ENCODE data around the gene RPS28.
"Not testable (repeated sequence)": the region's sequence is repeated elsewhere in the genome, so short reads cannot be mapped to it uniquely, and the experiment has no call there.

RPS28 gene

GRCh38 chr19:8316351-8317125, 4.8 kb upstream of the RPS28 start:
- no peak for DNase-seq (ENCODE audit: low read depth)
- H3K4me3 ChIP-seq (ENCODE audit: low read depth, low read length) = no peak overlapping the region

GRCh38 chr19:8318835-8319234, 2.5 kb upstream of the RPS28 start:
- TF ChIP-seq, protein P1, sequence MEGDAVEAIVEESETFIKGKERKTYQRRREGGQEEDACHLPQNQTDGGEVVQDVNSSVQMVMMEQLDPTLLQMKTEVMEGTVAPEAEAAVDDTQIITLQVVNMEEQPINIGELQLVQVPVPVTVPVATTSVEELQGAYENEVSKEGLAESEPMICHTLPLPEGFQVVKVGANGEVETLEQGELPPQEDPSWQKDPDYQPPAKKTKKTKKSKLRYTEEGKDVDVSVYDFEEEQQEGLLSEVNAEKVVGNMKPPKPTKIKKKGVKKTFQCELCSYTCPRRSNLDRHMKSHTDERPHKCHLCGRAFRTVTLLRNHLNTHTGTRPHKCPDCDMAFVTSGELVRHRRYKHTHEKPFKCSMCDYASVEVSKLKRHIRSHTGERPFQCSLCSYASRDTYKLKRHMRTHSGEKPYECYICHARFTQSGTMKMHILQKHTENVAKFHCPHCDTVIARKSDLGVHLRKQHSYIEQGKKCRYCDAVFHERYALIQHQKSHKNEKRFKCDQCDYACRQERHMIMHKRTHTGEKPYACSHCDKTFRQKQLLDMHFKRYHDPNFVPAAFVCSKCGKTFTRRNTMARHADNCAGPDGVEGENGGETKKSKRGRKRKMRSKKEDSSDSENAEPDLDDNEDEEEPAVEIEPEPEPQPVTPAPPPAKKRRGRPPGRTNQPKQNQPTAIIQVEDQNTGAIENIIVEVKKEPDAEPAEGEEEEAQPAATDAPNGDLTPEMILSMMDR (conservative IDR thresholded peaks at IDR 0.05; ENCODE audit: low read depth, low read length) = peak; percentile 4
- H3K4me3 ChIP-seq (ENCODE audit: low read depth, low read length); DNase-seq (ENCODE audit: low read depth): not testable (repeated sequence)

More at GRCh38 chr19:8316351-8317125, 4.8 kb upstream of the RPS28 start:
- TF ChIP-seq, protein P1 (conservative IDR thresholded peaks at IDR 0.05; ENCODE audit: low read depth, low read length) = no peak

- TF ChIP-seq, protein P1 (conservative IDR thresholded peaks at IDR 0.05; ENCODE audit: low read depth, low read length) = no peak
- DNase-seq (ENCODE audit: low read depth) = no peak
- peak overlapping the region; percentile 95 for H3K4me3 ChIP-seq (ENCODE audit: low read depth, low read length)
Measured at GRCh38 chr19:8319807-8320520, 1.3 kb upstream of the RPS28 start.

DNA sequence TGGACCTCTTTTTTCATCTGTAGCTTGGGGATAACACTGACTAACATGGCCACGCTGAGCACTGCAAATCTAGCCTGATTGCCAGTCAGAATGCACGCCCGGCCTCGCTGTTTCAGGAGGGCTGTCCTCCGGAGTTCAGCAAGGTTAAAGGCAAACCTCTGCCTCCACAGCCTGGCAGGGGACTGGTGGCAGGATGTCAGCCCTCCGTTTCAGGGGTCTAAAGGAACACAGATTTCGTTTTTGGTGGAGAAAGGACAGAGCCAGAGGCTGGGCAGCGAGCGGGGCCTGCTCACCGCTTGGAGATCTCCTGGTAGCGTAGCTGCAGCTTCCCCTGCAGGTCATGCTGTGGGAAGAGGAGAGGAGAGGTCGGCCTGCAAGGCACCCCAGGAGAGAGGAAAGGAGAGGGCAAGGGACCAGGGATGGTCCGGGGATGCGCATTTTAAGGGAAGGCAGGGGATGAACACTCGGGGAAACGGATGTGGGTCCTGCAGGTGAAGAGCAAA, 681 bp upstream of the RPS28 start:
- TF ChIP-seq, protein P1 (conservative IDR thresholded peaks at IDR 0.05; ENCODE audit: low read depth, low read length) = no peak
- no peak for DNase-seq (ENCODE audit: low read depth)

DNA sequence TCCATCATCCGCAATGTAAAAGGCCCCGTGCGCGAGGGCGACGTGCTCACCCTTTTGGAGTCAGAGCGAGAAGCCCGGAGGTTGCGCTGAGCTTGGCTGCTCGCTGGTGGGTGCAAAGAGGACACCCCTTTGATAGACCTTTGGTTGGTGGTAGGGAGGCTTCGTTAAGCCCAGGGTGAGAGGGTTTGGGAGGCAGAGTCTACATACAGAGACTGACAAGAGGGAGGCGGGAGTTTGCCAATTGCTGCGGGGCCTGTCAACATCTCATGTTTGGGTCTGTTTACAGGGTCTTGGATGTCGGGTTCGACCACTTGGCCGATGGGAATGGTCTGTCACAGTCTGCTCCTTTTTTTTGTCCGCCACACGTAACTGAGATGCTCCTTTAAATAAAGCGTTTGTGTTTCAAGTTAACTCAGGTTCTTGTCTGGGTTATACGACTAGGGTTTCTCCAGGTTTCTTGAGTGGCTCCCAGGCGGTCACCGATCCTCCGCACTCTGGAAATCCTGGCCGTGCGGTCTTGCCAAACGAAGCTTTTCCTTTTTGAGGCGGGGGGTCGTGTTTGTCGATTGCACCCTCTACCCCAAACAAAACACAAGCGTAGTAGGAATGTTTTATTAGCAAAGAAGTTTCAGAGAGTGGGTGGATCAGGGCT, 816 bp downstream of the RPS28 start:
- H3K4me3 ChIP-seq (ENCODE audit: low read depth, low read length) = peak overlapping the region; percentile 95
- no peak for DNase-seq (ENCODE audit: low read depth)

More for the DNA sequence above, 681 bp upstream of the RPS28 start:
- peak overlapping the region; percentile 95 for H3K4me3 ChIP-seq (ENCODE audit: low read depth, low read length)

GRCh38 chr19:8322638-8322997, 1.3 kb downstream of the RPS28 start:
- peak overlapping the region; percentile 95 for H3K4me3 ChIP-seq (ENCODE audit: low read depth, low read length)
- DNase-seq (ENCODE audit: low read depth) = no peak
- TF ChIP-seq, protein P1 (conservative IDR thresholded peaks at IDR 0.05; ENCODE audit: low read depth, low read length) = no peak

More for the DNA sequence above, 816 bp downstream of the RPS28 start:
- TF ChIP-seq, protein P1 (conservative IDR thresholded peaks at IDR 0.05; ENCODE audit: low read depth, low read length) = no peak

All from choroid plexus epithelial cell (primary cell).